Activated CD4-positive, alpha-beta T cell treated with anti-CD3 and anti-CD28 coated beads for 36 hours (primary cell): ENCODE data around the gene NTM. TPM values are rescaled to one million over a fixed set of nuclear protein-coding genes. Genes with fewer than 3 reads are reported as not detected.

Experiments used
- ATAC-seq: fragments of 200-7000 bp; cut with Tn5 transposase; one replicate; pipeline ENCODE4 v1.10.0; 2021; ENCODE audit warnings: mild to moderate bottlenecking, moderate library complexity
- CTCF ChIA-PET: fragments of 350-600 bp; sonication (Branson Sonifier 250); formaldehyde crosslinking; loops from one replicate; lab custom pipeline; 2021; ENCODE audit warnings: antibody characterized with exemption; lab: Charles Lee
- POLR2A ChIA-PET: fragments of 350-600 bp; sonication (Branson Sonifier 250); formaldehyde crosslinking; loops from one replicate; lab custom pipeline; 2021; ENCODE audit warnings: antibody characterized with exemption, inconsistent platforms; lab: Charles Lee
- DNase-seq: peaks from one replicate; pipeline ENCODE4 v3.0.0-alpha.2; 2020
- H3K27ac Mint-ChIP-seq: one replicate; pipeline ENCODE4 v1.8.0; 2021; ENCODE audit warnings: mixed read lengths
- H3K27me3 Mint-ChIP-seq: one replicate; pipeline ENCODE4 v1.8.0; 2021; ENCODE audit warnings: mixed read lengths
- H3K36me3 Mint-ChIP-seq: one replicate; pipeline ENCODE4 v1.8.0; 2021; ENCODE audit warnings: low read depth, mixed read lengths
- H3K4me1 Mint-ChIP-seq: one replicate; pipeline ENCODE4 v1.8.0; 2021; ENCODE audit warnings: mixed read lengths
- H3K4me3 Mint-ChIP-seq: one replicate; pipeline ENCODE4 v1.8.0; 2021; ENCODE audit warnings: mild to moderate bottlenecking, moderate library complexity, mixed read lengths
- H3K9me3 Mint-ChIP-seq: one replicate; pipeline ENCODE4 v1.8.0; 2021; ENCODE audit warnings: low read depth, mixed read lengths
- intact Hi-C, 2 experiments: fragments of 100-400 bp; cut with DNase I in 1 of 2; cut with micrococcal nuclease in 1 of 2; formaldehyde crosslinking; loops; one replicate each; pipeline versions ENCODE4 v1.14.2 to v1.15.1; 2022 to 2024; cut with DNase I, micrococcal nuclease
- total RNA-seq, 2 experiments: library from RNA; stranded (reverse); gene quantifications; one replicate each; pipeline ENCODE4 v1.2.3, GENCODE V29; 2021

Gene NTM
- total RNA-seq, 2 experiments from 2014 or later: not detected

- POLR2A ChIA-PET: no interaction called here
- intact Hi-C loops: loop anchor here in 1 of 2 experiments (1.0 to 2.0 kb wide), 2 partner anchors 378 to 432 kb away; no protein-coding TSS in a partner anchor
- H3K4me1 Mint-ChIP-seq: no peaks in the 10 kb centered on the region
- CTCF ChIA-PET: interaction anchor here (0.7 to 1.7 kb wide), 2 partner anchors 379 to 1062 kb away, joined by 3 to 5 read pairs; no protein-coding TSS in a partner anchor
- ATAC-seq (no peak), DNase-seq (no peak)
- H3K27ac Mint-ChIP-seq: no peak overlapping the region
- H3K27me3 Mint-ChIP-seq: peaks cover 2% of the 10 kb centered on the region
- no peaks in the 10 kb centered on the region for H3K9me3 Mint-ChIP-seq
- no peaks in the 10 kb centered on the region for H3K36me3 Mint-ChIP-seq
- no peak overlapping the region for H3K4me3 Mint-ChIP-seq
Measured at GRCh38 chr11:132126973-132127899, 756.8 kb downstream of the NTM start.

GRCh38 chr11:132127900-132128288 lies 757.5 kb downstream of the NTM start:
- H3K27me3 Mint-ChIP-seq: peaks cover 2% of the 10 kb centered on the region
- intact Hi-C loops: loop anchor here in 1 of 2 experiments (1.0 to 2.0 kb wide), 2 partner anchors 379 to 433 kb away; no protein-coding TSS in a partner anchor
- ATAC-seq (no peak), DNase-seq (no peak)
- H3K36me3 Mint-ChIP-seq: no peaks in the 10 kb centered on the region
- POLR2A ChIA-PET: no interaction called here
- no peaks in the 10 kb centered on the region for H3K4me1 Mint-ChIP-seq
- no peak overlapping the region for H3K4me3 Mint-ChIP-seq
- no peak overlapping the region for H3K27ac Mint-ChIP-seq
- H3K9me3 Mint-ChIP-seq: no peaks in the 10 kb centered on the region
- CTCF ChIA-PET: no interaction called here

- intact Hi-C loops: no loop called here
Measured at GRCh38 chr11:132131047-132131446, 760.6 kb downstream of the NTM start.

GRCh38 chr11:132131961-132132360 lies 761.5 kb downstream of the NTM start:
- no peak overlapping the region for H3K4me3 Mint-ChIP-seq
- CTCF ChIA-PET: no interaction called here
- H3K9me3 Mint-ChIP-seq: no peaks in the 10 kb centered on the region
- H3K27ac Mint-ChIP-seq: no peak overlapping the region
- POLR2A ChIA-PET: no interaction called here
- ATAC-seq (no peak), DNase-seq (no peak)
- H3K27me3 Mint-ChIP-seq: peaks cover 2% of the 10 kb centered on the region
- intact Hi-C loops: no loop called here
- H3K4me1 Mint-ChIP-seq: no peaks in the 10 kb centered on the region
- H3K36me3 Mint-ChIP-seq: no peaks in the 10 kb centered on the region

More at GRCh38 chr11:132131047-132131446, 760.6 kb downstream of the NTM start:
- DNase-seq (no peak), ATAC-seq (no peak)
- ChIA-PET POLR2A (interaction anchor here (0.6 kb wide), 1 partner anchor 59 kb away, joined by 3 read pairs; no protein-coding TSS in a partner anchor), CTCF (no interaction called here)
- Mint-ChIP-seq H3K4me1 (no peaks in the 10 kb centered on the region), H3K27me3 (peaks cover 2% of the 10 kb centered on the region), H3K9me3 (no peaks in the 10 kb centered on the region), H3K36me3 (no peaks in the 10 kb centered on the region), H3K27ac (no peak overlapping the region), H3K4me3 (no peak overlapping the region)

GRCh38 chr11:132134322-132134721 lies 763.9 kb downstream of the NTM start:
- Mint-ChIP-seq H3K27ac (no peak overlapping the region), H3K36me3 (no peaks in the 10 kb centered on the region), H3K4me3 (no peak overlapping the region), H3K9me3 (no peaks in the 10 kb centered on the region), H3K4me1 (no peaks in the 10 kb centered on the region), H3K27me3 (peaks cover 2% of the 10 kb centered on the region)
- intact Hi-C loops: no loop called here
- DNase-seq (no peak), ATAC-seq (no peak)
- ChIA-PET CTCF (no interaction called here), POLR2A (no interaction called here)

GRCh38 chr11:132137289-132137980 lies 767.0 kb downstream of the NTM start:
- ChIA-PET POLR2A (no interaction called here), CTCF (no interaction called here)
- no peak overlapping the region for H3K27ac Mint-ChIP-seq
- intact Hi-C loops: no loop called here
- no peak for ATAC-seq
- H3K27me3 Mint-ChIP-seq: no peaks in the 10 kb centered on the region
- H3K4me1 Mint-ChIP-seq: no peaks in the 10 kb centered on the region
- H3K9me3 Mint-ChIP-seq: no peaks in the 10 kb centered on the region
- H3K36me3 Mint-ChIP-seq: no peaks in the 10 kb centered on the region
- H3K4me3 Mint-ChIP-seq: no peak overlapping the region
- DNase-seq: no peak

GRCh38 chr11:132137981-132138313 lies 767.5 kb downstream of the NTM start:
- intact Hi-C loops: no loop called here

GRCh38 chr11:132139181-132139580 lies 768.8 kb downstream of the NTM start:
- no peaks in the 10 kb centered on the region for H3K9me3 Mint-ChIP-seq
- POLR2A ChIA-PET: no interaction called here
- H3K27me3 Mint-ChIP-seq: no peaks in the 10 kb centered on the region
- no peaks in the 10 kb centered on the region for H3K36me3 Mint-ChIP-seq
- no peak for ATAC-seq
- no peak overlapping the region for H3K4me3 Mint-ChIP-seq
- H3K4me1 Mint-ChIP-seq: no peaks in the 10 kb centered on the region
- H3K27ac Mint-ChIP-seq: no peak overlapping the region
- no peak for DNase-seq
- intact Hi-C loops: no loop called here
- CTCF ChIA-PET: no interaction called here

More at GRCh38 chr11:132137981-132138313, 767.5 kb downstream of the NTM start:
- CTCF ChIA-PET: no interaction called here
- Mint-ChIP-seq H3K27ac (no peak overlapping the region), H3K4me1 (no peaks in the 10 kb centered on the region), H3K27me3 (no peaks in the 10 kb centered on the region), H3K9me3 (no peaks in the 10 kb centered on the region), H3K4me3 (no peak overlapping the region), H3K36me3 (no peaks in the 10 kb centered on the region)
- no peak for DNase-seq
- POLR2A ChIA-PET: no interaction called here
- no peak for ATAC-seq

GRCh38 chr11:132140056-132140455 lies 769.6 kb downstream of the NTM start:
- no peak for ATAC-seq
- POLR2A ChIA-PET: no interaction called here
- no peaks in the 10 kb centered on the region for H3K4me1 Mint-ChIP-seq

GRCh38 chr11:132142121-132142520 lies 771.7 kb downstream of the NTM start:
- ATAC-seq (no peak), DNase-seq (no peak)
- Mint-ChIP-seq H3K27me3 (no peaks in the 10 kb centered on the region), H3K9me3 (no peaks in the 10 kb centered on the region), H3K27ac (no peak overlapping the region), H3K4me1 (no peaks in the 10 kb centered on the region), H3K36me3 (no peaks in the 10 kb centered on the region), H3K4me3 (no peak overlapping the region)
- CTCF ChIA-PET: no interaction called here
- POLR2A ChIA-PET: no interaction called here
- intact Hi-C loops: no loop called here

More at GRCh38 chr11:132140056-132140455, 769.6 kb downstream of the NTM start:
- no peaks in the 10 kb centered on the region for H3K9me3 Mint-ChIP-seq
- DNase-seq: no peak
- H3K4me3 Mint-ChIP-seq: no peak overlapping the region
- no peak overlapping the region for H3K27ac Mint-ChIP-seq
- intact Hi-C loops: no loop called here
- H3K27me3 Mint-ChIP-seq: no peaks in the 10 kb centered on the region
- CTCF ChIA-PET: no interaction called here
- H3K36me3 Mint-ChIP-seq: no peaks in the 10 kb centered on the region

- H3K27ac Mint-ChIP-seq: no peak overlapping the region
- no peak overlapping the region for H3K4me3 Mint-ChIP-seq
Measured at GRCh38 chr11:132142554-132142953, 772.1 kb downstream of the NTM start.

More at GRCh38 chr11:132142554-132142953, 772.1 kb downstream of the NTM start:
- ChIA-PET CTCF (no interaction called here), POLR2A (no interaction called here)
- intact Hi-C loops: no loop called here
- Mint-ChIP-seq H3K4me1 (no peaks in the 10 kb centered on the region), H3K9me3 (no peaks in the 10 kb centered on the region), H3K27me3 (no peaks in the 10 kb centered on the region), H3K36me3 (no peaks in the 10 kb centered on the region)
- ATAC-seq (no peak), DNase-seq (no peak)
